HCT116 (cell line): ENCODE data around the gene BAHD1. TPM values are rescaled to one million over a fixed set of nuclear protein-coding genes. Genes with fewer than 3 reads are reported as not detected.

ENCODE experiments used
- ATAC-seq: fragments of 200-7000 bp; cut with Tn5 transposase; 2 replicates; pipeline ENCODE4 v1.9.1; 2020; ENCODE audit warnings: mild to moderate bottlenecking, moderate library complexity
- BruUV-seq: library from RNA; stranded (reverse); fragments of 400-500 nt; replicated peaks from 2 replicates; lab custom pipeline; 2021; lab: Mats Ljungman, UMichigan
- CTCF ChIA-PET: fragments of 300-600 bp; sonication (Branson Sonifier 250); formaldehyde crosslinking; loops from one replicate; lab custom pipeline; 2021; ENCODE audit warnings: antibody characterized with exemption; lab: Charles Lee
- POLR2A ChIA-PET: fragments of 300-600, 350-600 bp; sonication (Branson Sonifier 250); formaldehyde crosslinking; loops from one replicate; lab custom pipeline; 2021; ENCODE audit warnings: antibody characterized with exemption; lab: Charles Lee
- RAD21 ChIA-PET, 2 experiments: fragments of 300-600 bp; sonication (Branson Sonifier 250); formaldehyde crosslinking; loops; one replicate each; lab custom pipeline; 2023; ENCODE audit warnings: low total read pairs in 2 of 2; ENCODE audit not compliant: uncharacterized antibody in 2 of 2, unreplicated experiment in 2 of 2, low non-redundant PET in 1 of 2; lab: Charles Lee
- DNase-seq: peaks from one replicate; pipeline ENCODE4 v3.0.0-alpha.2; 2010; ENCODE audit warnings: low read depth, low spot score
- H2AFZ ChIP-seq: fragments of 200-600 bp; shearing (Covaris generic), sonication (generic); 2 replicates; pipeline ENCODE4 v1.6.1; 2017; ENCODE audit warnings: low read depth, mixed run types, mixed read lengths, antibody characterized with exemption, low read length; ENCODE audit not compliant: poor library complexity, severe bottlenecking
- H3K27ac ChIP-seq: 2 replicates; pipeline ENCODE4 v1.5.1; 2012; ENCODE audit warnings: low read depth, low read length
- H3K27me3 ChIP-seq: fragments of 200-600 bp; sonication (generic); 2 replicates; pipeline ENCODE4 v1.6.1; 2016; ENCODE audit warnings: mixed run types, low read length, mixed read lengths; ENCODE audit not compliant: insufficient read depth
- H3K36me3 ChIP-seq, 2 experiments: fragments of 200-500 bp in 1 of 2; fragments of 200-600 bp in 1 of 2; sonication (Bioruptor generic) in 1 of 2; sonication (generic) in 1 of 2; 2 replicates each; pipeline versions ENCODE4 v1.5.1 to v1.6.1; 2014 to 2016; ENCODE audit warnings: low read length in 2 of 2, inconsistent platforms in 1 of 2, mixed read lengths in 1 of 2, mixed run types in 1 of 2; ENCODE audit not compliant: insufficient read depth in 2 of 2, control insufficient read depth in 1 of 2
- H3K4me1 ChIP-seq, 2 experiments: fragments of 200-600 bp in 1 of 2; sonication (generic) in 1 of 2; 2 replicates each; pipeline versions ENCODE4 v1.5.1 to v1.6.1; 2012 to 2017; ENCODE audit warnings: low read length in 2 of 2, inconsistent platforms in 1 of 2, mild to moderate bottlenecking in 1 of 2, mixed read lengths in 1 of 2, mixed run types in 1 of 2, moderate library complexity in 1 of 2; ENCODE audit not compliant: insufficient read depth in 2 of 2, control insufficient read depth in 1 of 2
- H3K4me2 ChIP-seq: fragments of 200-600 bp; sonication (generic); 2 replicates; pipeline ENCODE4 v1.6.1; 2017; ENCODE audit warnings: mixed run types, low read length, mixed read lengths
- H3K4me3 ChIP-seq, 2 experiments: fragments of 200-600 bp in 1 of 2; sonication (generic) in 1 of 2; replicated peaks in 1 of 2; 2 replicates each; pipeline ENCODE4 v1.5.1; 2011 to 2016; ENCODE audit warnings: low read length in 2 of 2, control low read depth in 1 of 2, low read depth in 1 of 2, mild to moderate bottlenecking in 1 of 2, mixed read lengths in 1 of 2, mixed run types in 1 of 2
- H3K79me2 ChIP-seq: fragments of 200-600 bp; sonication (generic); 2 replicates; pipeline ENCODE4 v1.6.1; 2017; ENCODE audit warnings: mild to moderate bottlenecking, mixed run types, low read length, moderate library complexity, mixed read lengths; ENCODE audit not compliant: insufficient read depth
- H3K9ac ChIP-seq: fragments of 200-600 bp; sonication (generic); 2 replicates; pipeline ENCODE4 v1.6.1; 2016; ENCODE audit warnings: low read length, mixed read lengths
- H3K9me2 ChIP-seq: fragments of 200-600 bp; sonication (generic), shearing (Covaris generic); 2 replicates; pipeline ENCODE4 v1.6.1; 2017; ENCODE audit warnings: mixed run types, mild to moderate bottlenecking, moderate library complexity; ENCODE audit not compliant: insufficient read depth
- H3K9me3 ChIP-seq, 2 experiments: fragments of 200-500 bp in 1 of 2; fragments of 200-600 bp in 1 of 2; sonication (Bioruptor generic) in 1 of 2; sonication (generic) in 1 of 2; 2 replicates each; pipeline ENCODE4 v1.6.1; 2014 to 2017; ENCODE audit warnings: low read length in 2 of 2, mixed read lengths in 2 of 2, inconsistent platforms in 1 of 2, low read depth in 1 of 2, mild to moderate bottlenecking in 1 of 2, mixed run types in 1 of 2, moderate library complexity in 1 of 2; ENCODE audit not compliant: control insufficient read depth in 1 of 2, insufficient read depth in 1 of 2
- H4K20me1 ChIP-seq: fragments of 200-600 bp; sonication (generic), shearing (Covaris generic); 2 replicates; pipeline ENCODE4 v1.6.1; 2017; ENCODE audit warnings: mixed run types, mild to moderate bottlenecking, moderate library complexity; ENCODE audit not compliant: insufficient read depth
- CBX3 ChIP-seq: IDR thresholded peaks from 2 replicates; pipeline ENCODE4 v1.6.1; 2012; ENCODE audit warnings: low read depth
- CEBPB ChIP-seq: IDR thresholded peaks from 2 replicates; pipeline ENCODE4 v1.6.1; 2012; ENCODE audit warnings: low read depth
- EGR1 ChIP-seq: IDR thresholded peaks from 2 replicates; pipeline ENCODE4 v1.6.1; 2012; ENCODE audit warnings: low read depth
- ELF1 ChIP-seq: IDR thresholded peaks from 2 replicates; pipeline ENCODE4 v1.6.1; 2012; ENCODE audit warnings: low read depth, borderline replicate concordance
- EZH2phosphoT487 ChIP-seq: fragments of 200-600 bp; IDR thresholded peaks from 2 replicates; pipeline ENCODE4 v1.6.1; 2018; ENCODE audit warnings: antibody characterized with exemption, borderline replicate concordance
- FOSL1 ChIP-seq: IDR thresholded peaks from 2 replicates; pipeline ENCODE4 v1.6.1; 2012; ENCODE audit warnings: low read depth
- JUND ChIP-seq: IDR thresholded peaks from 2 replicates; pipeline ENCODE4 v1.6.1; 2012
- POLR2A ChIP-seq: IDR thresholded peaks from 2 replicates; pipeline ENCODE4 v1.7.0; 2011; ENCODE audit warnings: borderline replicate concordance; ENCODE audit not compliant: insufficient read depth, insufficient read length; ENCODE audit errors: extremely low read depth
- POLR2AphosphoS5 ChIP-seq: IDR thresholded peaks from 2 replicates; pipeline ENCODE4 v1.6.1; 2011; ENCODE audit warnings: mild to moderate bottlenecking, low read depth, low read length, moderate library complexity
- RAD21 ChIP-seq: IDR thresholded peaks from 2 replicates; pipeline ENCODE4 v1.6.1; 2012; ENCODE audit warnings: low read depth, mild to moderate bottlenecking
- SIN3A ChIP-seq: IDR thresholded peaks from 2 replicates; pipeline ENCODE4 v1.6.1; 2012; ENCODE audit warnings: low read depth
- SRF ChIP-seq: IDR thresholded peaks from 2 replicates; pipeline ENCODE4 v1.6.1; 2012; ENCODE audit warnings: low read depth
- TCF7L2 ChIP-seq: IDR thresholded peaks from 2 replicates; pipeline ENCODE4 v1.7.0; 2011; ENCODE audit warnings: borderline replicate concordance, inconsistent platforms; ENCODE audit not compliant: insufficient read depth, insufficient read length; ENCODE audit errors: extremely low read depth
- ZFX ChIP-seq: fragments of 450-650 bp; IDR thresholded peaks from 2 replicates; pipeline ENCODE4 v1.6.1; 2017
- ZNF274 ChIP-seq: fragments of 200-500 bp; sonication (Bioruptor generic); IDR thresholded peaks from 2 replicates; pipeline ENCODE4 v1.6.1; 2014; ENCODE audit warnings: mild to moderate bottlenecking, low read depth, low read length, inconsistent platforms
- intact Hi-C: fragments of 100-400 bp; cut with micrococcal nuclease; formaldehyde crosslinking; loops from 2 replicates; pipeline ENCODE4 v1.10.0; 2022
- total RNA-seq: library from RNA; stranded (reverse); gene quantifications from one replicate; pipeline ENCODE4 v1.2.1, GENCODE V29; 2021; ENCODE audit not compliant: unreplicated experiment
- TF ChIP-seq, protein P1 (sequence below): IDR thresholded peaks from 2 replicates; pipeline ENCODE4 v1.6.1; 2012
- TF ChIP-seq, protein P2 (sequence below), 3 experiments: fragments of 200-600 bp in 1 of 3; sonication (generic) in 1 of 3; IDR thresholded peaks in 2 of 3; conservative IDR thresholded peaks in 1 of 3; 2 replicates each; pipeline ENCODE4 v1.5.1; 2012 to 2017; ENCODE audit warnings: low read depth in 2 of 3, low read length in 2 of 3, antibody characterized with exemption in 1 of 3, borderline replicate concordance in 1 of 3, control low read depth in 1 of 3, mild to moderate bottlenecking in 1 of 3, mixed read lengths in 1 of 3, mixed run types in 1 of 3, moderate library complexity in 1 of 3; ENCODE audit not compliant: insufficient read depth in 1 of 3
- TF ChIP-seq, protein P3 (sequence below): IDR thresholded peaks from 2 replicates; pipeline ENCODE4 v1.6.1; 2012; ENCODE audit warnings: low read depth
- TF ChIP-seq, protein P4 (sequence below): IDR thresholded peaks from 2 replicates; pipeline ENCODE4 v1.6.1; 2011; ENCODE audit warnings: mild to moderate bottlenecking, low read length, moderate library complexity; ENCODE audit not compliant: insufficient replicate concordance; ENCODE audit errors: extremely low read depth

Gene BAHD1
- total RNA-seq, 1 experiment from 2014 or later: 25.0 TPM

DNA sequence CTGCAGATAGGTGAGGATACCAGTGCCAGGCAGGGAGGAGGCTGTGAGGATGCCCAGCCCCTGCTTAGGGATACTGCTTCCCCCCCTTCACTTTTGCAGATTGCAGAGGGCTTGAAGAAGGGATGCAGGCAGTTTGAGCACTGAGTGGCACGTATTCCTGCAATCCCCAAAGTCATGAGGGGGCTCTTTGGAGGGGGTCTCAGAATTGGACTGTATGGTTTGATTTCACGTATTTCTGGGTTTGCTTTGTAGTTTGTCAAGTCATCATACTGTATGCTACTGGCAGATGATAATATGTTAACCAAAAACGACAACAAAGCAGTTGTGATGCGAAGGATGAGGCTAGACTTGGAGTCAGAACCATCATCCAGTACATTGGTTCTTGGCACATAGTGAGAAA, 58.1 kb downstream of the BAHD1 start:
- Histone ChIP-seq H3K9me2 (no peaks in the 10 kb centered on the region), H3K4me3 (no peak overlapping the region), H4K20me1 (no peaks in the 10 kb centered on the region), H3K27me3 (no peaks in the 10 kb centered on the region), H3K27ac (no peak overlapping the region), H3K79me2 (no peaks in the 10 kb centered on the region), H3K9me3 (no peaks in the 10 kb centered on the region), H2AFZ (no peak overlapping the region), H3K36me3 (no peaks in the 10 kb centered on the region), H3K4me2 (no peak overlapping the region), H3K9ac (no peak overlapping the region), H3K4me1 (peaks cover 0 to 20% of the 10 kb centered on the region in 2 experiments; a peak in 3 of 4 replicates)
- RAD21 ChIA-PET: no interaction called here
- intact Hi-C loops: no loop called here
- BruUV-seq: no TSS peak
- CTCF ChIA-PET: interaction anchor here (0.7 kb wide), 1 partner anchor 395 kb away, joined by 3 read pairs; no protein-coding TSS in a partner anchor
- POLR2A ChIA-PET: no interaction called here
- DNase-seq: no peak
- no peak for ATAC-seq
- TF ChIP-seq EZH2phosphoT487: no peak
- TF ChIP-seq JUND: no peak
- TF ChIP-seq, protein P1, sequence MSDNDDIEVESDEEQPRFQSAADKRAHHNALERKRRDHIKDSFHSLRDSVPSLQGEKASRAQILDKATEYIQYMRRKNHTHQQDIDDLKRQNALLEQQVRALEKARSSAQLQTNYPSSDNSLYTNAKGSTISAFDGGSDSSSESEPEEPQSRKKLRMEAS: no peak
- no peak for TF ChIP-seq POLR2A
- no peak for TF ChIP-seq CEBPB
- TF ChIP-seq SRF: no peak
- no peak for TF ChIP-seq ELF1
- TF ChIP-seq, protein P2, sequence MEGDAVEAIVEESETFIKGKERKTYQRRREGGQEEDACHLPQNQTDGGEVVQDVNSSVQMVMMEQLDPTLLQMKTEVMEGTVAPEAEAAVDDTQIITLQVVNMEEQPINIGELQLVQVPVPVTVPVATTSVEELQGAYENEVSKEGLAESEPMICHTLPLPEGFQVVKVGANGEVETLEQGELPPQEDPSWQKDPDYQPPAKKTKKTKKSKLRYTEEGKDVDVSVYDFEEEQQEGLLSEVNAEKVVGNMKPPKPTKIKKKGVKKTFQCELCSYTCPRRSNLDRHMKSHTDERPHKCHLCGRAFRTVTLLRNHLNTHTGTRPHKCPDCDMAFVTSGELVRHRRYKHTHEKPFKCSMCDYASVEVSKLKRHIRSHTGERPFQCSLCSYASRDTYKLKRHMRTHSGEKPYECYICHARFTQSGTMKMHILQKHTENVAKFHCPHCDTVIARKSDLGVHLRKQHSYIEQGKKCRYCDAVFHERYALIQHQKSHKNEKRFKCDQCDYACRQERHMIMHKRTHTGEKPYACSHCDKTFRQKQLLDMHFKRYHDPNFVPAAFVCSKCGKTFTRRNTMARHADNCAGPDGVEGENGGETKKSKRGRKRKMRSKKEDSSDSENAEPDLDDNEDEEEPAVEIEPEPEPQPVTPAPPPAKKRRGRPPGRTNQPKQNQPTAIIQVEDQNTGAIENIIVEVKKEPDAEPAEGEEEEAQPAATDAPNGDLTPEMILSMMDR (IDR thresholded peaks at IDR 0.05 in 2 of 3, conservative IDR thresholded peaks at IDR 0.05 in 1 of 3; ENCODE audit: borderline replicate concordance in 1 of 3, insufficient read depth in 1 of 3, low read depth in 2 of 3, low read length in 2 of 3): no peak
- TF ChIP-seq ZFX: no peak
- no peak for TF ChIP-seq EGR1
- TF ChIP-seq ZNF274: no peak
- TF ChIP-seq RAD21: no peak
- TF ChIP-seq, protein P3, sequence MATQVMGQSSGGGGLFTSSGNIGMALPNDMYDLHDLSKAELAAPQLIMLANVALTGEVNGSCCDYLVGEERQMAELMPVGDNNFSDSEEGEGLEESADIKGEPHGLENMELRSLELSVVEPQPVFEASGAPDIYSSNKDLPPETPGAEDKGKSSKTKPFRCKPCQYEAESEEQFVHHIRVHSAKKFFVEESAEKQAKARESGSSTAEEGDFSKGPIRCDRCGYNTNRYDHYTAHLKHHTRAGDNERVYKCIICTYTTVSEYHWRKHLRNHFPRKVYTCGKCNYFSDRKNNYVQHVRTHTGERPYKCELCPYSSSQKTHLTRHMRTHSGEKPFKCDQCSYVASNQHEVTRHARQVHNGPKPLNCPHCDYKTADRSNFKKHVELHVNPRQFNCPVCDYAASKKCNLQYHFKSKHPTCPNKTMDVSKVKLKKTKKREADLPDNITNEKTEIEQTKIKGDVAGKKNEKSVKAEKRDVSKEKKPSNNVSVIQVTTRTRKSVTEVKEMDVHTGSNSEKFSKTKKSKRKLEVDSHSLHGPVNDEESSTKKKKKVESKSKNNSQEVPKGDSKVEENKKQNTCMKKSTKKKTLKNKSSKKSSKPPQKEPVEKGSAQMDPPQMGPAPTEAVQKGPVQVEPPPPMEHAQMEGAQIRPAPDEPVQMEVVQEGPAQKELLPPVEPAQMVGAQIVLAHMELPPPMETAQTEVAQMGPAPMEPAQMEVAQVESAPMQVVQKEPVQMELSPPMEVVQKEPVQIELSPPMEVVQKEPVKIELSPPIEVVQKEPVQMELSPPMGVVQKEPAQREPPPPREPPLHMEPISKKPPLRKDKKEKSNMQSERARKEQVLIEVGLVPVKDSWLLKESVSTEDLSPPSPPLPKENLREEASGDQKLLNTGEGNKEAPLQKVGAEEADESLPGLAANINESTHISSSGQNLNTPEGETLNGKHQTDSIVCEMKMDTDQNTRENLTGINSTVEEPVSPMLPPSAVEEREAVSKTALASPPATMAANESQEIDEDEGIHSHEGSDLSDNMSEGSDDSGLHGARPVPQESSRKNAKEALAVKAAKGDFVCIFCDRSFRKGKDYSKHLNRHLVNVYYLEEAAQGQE: no peak
- TF ChIP-seq SIN3A: no peak
- TF ChIP-seq, protein P4, sequence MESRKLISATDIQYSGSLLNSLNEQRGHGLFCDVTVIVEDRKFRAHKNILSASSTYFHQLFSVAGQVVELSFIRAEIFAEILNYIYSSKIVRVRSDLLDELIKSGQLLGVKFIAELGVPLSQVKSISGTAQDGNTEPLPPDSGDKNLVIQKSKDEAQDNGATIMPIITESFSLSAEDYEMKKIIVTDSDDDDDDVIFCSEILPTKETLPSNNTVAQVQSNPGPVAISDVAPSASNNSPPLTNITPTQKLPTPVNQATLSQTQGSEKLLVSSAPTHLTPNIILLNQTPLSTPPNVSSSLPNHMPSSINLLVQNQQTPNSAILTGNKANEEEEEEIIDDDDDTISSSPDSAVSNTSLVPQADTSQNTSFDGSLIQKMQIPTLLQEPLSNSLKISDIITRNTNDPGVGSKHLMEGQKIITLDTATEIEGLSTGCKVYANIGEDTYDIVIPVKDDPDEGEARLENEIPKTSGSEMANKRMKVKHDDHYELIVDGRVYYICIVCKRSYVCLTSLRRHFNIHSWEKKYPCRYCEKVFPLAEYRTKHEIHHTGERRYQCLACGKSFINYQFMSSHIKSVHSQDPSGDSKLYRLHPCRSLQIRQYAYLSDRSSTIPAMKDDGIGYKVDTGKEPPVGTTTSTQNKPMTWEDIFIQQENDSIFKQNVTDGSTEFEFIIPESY: no peak
- TF ChIP-seq POLR2AphosphoS5: no peak
- TF ChIP-seq FOSL1: no peak
- no peak for TF ChIP-seq TCF7L2
- no peak for TF ChIP-seq CBX3
